ENCODE results near the gene PAX7.

GRCh38 chr1:18781031-18781430 is 150.4 kb downstream of the PAX7 start:
- TF ChIP-seq CTCF (conservative IDR thresholded peaks at IDR 0.05; ENCODE audit: low read depth, low read length): no peak
- TF ChIP-seq USF2 (IDR thresholded peaks at IDR 0.05; ENCODE audit: low read depth, low read length): no peak
- no peak for TF ChIP-seq SMC3 (IDR thresholded peaks at IDR 0.05; ENCODE audit: low read depth, low read length)
- no peak for TF ChIP-seq POLR2A (IDR thresholded peaks at IDR 0.05; ENCODE audit: low read depth, low read length)
- no peak for TF ChIP-seq RAD21 (IDR thresholded peaks at IDR 0.05; ENCODE audit: low read length)
- TF ChIP-seq CEBPB (IDR thresholded peaks at IDR 0.05; ENCODE audit: low read depth, low read length): no peak
- no peak for TF ChIP-seq MAFK (IDR thresholded peaks at IDR 0.05; ENCODE audit: low read depth, low read length)
- TF ChIP-seq BHLHE40 (IDR thresholded peaks at IDR 0.05; ENCODE audit: low read depth, low read length): no peak
- no peak for TF ChIP-seq RCOR1 (IDR thresholded peaks at IDR 0.05; ENCODE audit: insufficient replicate concordance, low read length)
- TF ChIP-seq CHD1 (IDR thresholded peaks at IDR 0.05; ENCODE audit: low read depth, low read length): no peak
- TF ChIP-seq MAZ (IDR thresholded peaks at IDR 0.05; ENCODE audit: borderline replicate concordance, low read depth, low read length): no peak

Measured in IMR-90 (cell line).